Transverse colon (tissue), 4 donors: ENCODE results near the gene MARCKSL1. TPM values are rescaled to one million over a fixed set of nuclear protein-coding genes. Genes with fewer than 3 reads are reported as not detected.

ENCODE experiments used
- DNase-seq: peaks from one replicate; pipeline ENCODE4 v3.0.0-alpha.2; 2019
- H3K27ac ChIP-seq, 4 donors: fragments of 200-600 bp; sonication (generic); 2 replicates each; pipeline ENCODE4 v1.5.1; 2016 to 2018; ENCODE audit warnings: inconsistent platforms in 4 of 4
- H3K27me3 ChIP-seq: fragments of 200-600 bp; sonication (generic); 2 replicates; pipeline ENCODE4 v1.5.1; 2017; ENCODE audit warnings: inconsistent platforms
- H3K36me3 ChIP-seq, 4 donors: fragments of 200-600 bp; sonication (generic); 2 replicates each; pipeline ENCODE4 v1.5.1; 2017 to 2019; ENCODE audit warnings: inconsistent platforms in 4 of 4
- H3K4me1 ChIP-seq, 4 donors: fragments of 200-600 bp; sonication (generic); 2 replicates each; pipeline ENCODE4 v1.5.1; 2017 to 2020; ENCODE audit warnings: inconsistent platforms in 4 of 4
- H3K4me3 ChIP-seq, 4 donors: fragments of 200-600 bp; sonication (generic); 1 replicate in 1 of 4; 2 replicates in 3 of 4; pipeline versions ENCODE4 v1.5.1 to v1.6.1; 2017 to 2019; ENCODE audit warnings: inconsistent platforms in 4 of 4
- H3K9me3 ChIP-seq, 2 donors: fragments of 200-600 bp; sonication (generic); 2 replicates each; pipeline ENCODE4 v1.5.1; 2017 to 2019; ENCODE audit warnings: inconsistent platforms in 2 of 2
- EP300 ChIP-seq: sonication (generic); formaldehyde crosslinking; IDR thresholded peaks from one replicate; pipeline ENCODE4 v1.6.1; 2017; ENCODE audit warnings: antibody characterized with exemption, low read depth
- POLR2A ChIP-seq: fragments of 450-650 bp; IDR thresholded peaks from one replicate; pipeline ENCODE4 v1.6.1; 2016; ENCODE audit warnings: antibody characterized with exemption, mild to moderate bottlenecking, moderate library complexity
- POLR2AphosphoS5 ChIP-seq, 3 donors: sonication (generic); formaldehyde crosslinking; IDR thresholded peaks; one replicate each; pipeline ENCODE4 v1.6.1; 2016; ENCODE audit warnings: antibody characterized with exemption in 3 of 3
- WGBS, 2 donors: methylation state at CpG; one replicate each; pipeline ENCODE4 v1.1.5; 2018; ENCODE audit warnings: low coverage in 1 of 2; 5-methylcytosine and 5-hydroxymethylcytosine counted together
- in situ Hi-C, 4 donors: fragments of 200-750 bp; cut with MboI; loops; one replicate each; pipeline versions ENCODE4 v1.15.0 to v1.15.1; 2017; ENCODE audit warnings: low sequenced_read_pairs in 3 of 4, low pct_ligation_motif_present in 1 of 4, low pct_unique_long_range_greater_than_20kb in 1 of 4
- intact Hi-C: fragments of 100-400 bp; cut with DNase I; formaldehyde crosslinking; loops from one replicate; pipeline ENCODE4 v1.15.1; 2023; ENCODE audit warnings: low total_unique reads
- total RNA-seq, 4 donors: library from RNA; depleted of rRNA; stranded (reverse); fragments of >200 nt; gene quantifications; one replicate each; pipeline ENCODE4 v1.1.0, GENCODE V29; 2016
- TF ChIP-seq, protein P1 (sequence below), 5 experiments: fragments of 200-600 bp in 3 of 5; fragments of 450-650 bp in 2 of 5; sonication (generic) in 3 of 5; IDR thresholded peaks; 1 replicate in 2 of 5; 2 replicates in 3 of 5; pipeline ENCODE4 v1.5.1; 2016 to 2017; ENCODE audit warnings: antibody characterized with exemption in 5 of 5, inconsistent platforms in 3 of 5, mild to moderate bottlenecking in 2 of 5, moderate library complexity in 1 of 5

MARCKSL1 gene
- total RNA-seq, 4 donors from 2014 or later, result 40.0 to 62.8 (median 53.0) TPM

DNA sequence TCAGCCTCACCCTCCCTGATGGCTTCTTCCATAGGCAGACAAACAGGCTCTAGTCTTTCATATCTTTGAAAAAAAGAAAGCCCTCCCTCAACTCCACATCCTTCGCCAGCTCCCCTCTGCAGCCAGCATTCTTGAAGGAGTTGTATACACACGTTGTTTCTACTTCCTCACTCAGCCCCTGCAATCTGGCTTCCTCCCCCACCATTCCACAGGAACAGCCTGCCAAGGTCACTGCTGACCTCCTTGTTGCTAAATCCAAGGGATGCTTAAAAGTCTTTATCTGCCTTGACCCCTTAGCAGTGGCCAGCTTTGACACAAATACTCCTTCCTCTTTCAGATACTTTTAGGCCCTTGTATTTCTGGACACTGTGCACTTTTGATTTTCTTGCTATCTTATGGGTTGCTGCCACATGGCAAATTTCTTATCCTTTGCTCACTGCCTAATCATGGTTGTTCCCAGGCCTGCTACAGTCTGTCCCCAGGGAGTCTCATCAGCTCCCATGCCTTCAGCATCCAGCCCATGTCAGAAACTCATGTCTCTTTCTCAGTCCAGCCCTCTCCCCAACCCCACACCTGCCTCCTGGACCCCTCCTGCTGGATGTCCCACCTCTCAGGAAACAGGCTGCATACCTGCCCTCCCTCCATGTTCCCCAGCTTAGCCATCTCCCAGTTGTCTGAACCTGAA, 18.0 kb upstream of the MARCKSL1 start:
- in situ Hi-C loops, result no loop called here
- no peaks in the 10 kb centered on the region for H3K9me3 ChIP-seq
- no peaks in the 10 kb centered on the region for H3K27me3 ChIP-seq
- H3K4me3 ChIP-seq, result no peak overlapping the region
- H3K4me1 ChIP-seq, result peaks cover 15 to 27% (median 16%) of the 10 kb centered on the region in 4 donors
- TF ChIP-seq POLR2AphosphoS5 (IDR thresholded peaks at IDR 0.05) (peak in 1 of 3 donors; percentile 20), POLR2A (no peak)
- 42 to 46% methylated on average over 2 of the region's 2 CpGs for WGBS, 2 donors
- no peak for DNase-seq
- peak overlapping the region in 3 of 4 donors; percentile 16 to 92 (median 17) for H3K27ac ChIP-seq
- intact Hi-C loops, result no loop called here
- H3K36me3 ChIP-seq, result no peaks in the 10 kb centered on the region

DNA sequence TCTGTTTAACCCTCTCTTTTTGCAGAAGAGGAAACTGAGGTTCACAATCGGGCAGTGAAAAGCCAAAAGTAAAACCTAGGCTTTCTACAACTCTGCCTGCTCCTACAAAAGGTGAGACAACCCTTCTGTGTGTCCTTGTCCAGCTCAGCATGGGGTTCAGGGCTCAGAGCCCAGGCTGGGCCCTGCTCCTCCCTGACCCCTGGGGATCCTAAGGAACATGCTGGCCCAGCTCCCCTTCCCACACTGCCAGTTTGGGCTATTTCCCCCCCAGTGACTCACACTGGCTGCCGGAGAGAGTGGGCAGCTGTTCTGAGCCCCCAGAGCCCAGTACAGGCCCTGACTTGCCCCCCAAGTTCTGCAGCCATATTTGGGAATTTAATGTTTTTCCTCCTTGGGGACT, 17.4 kb upstream of the MARCKSL1 start:
- H3K4me3 ChIP-seq, result no peak overlapping the region
- no peak for TF ChIP-seq POLR2A
- TF ChIP-seq, protein P1, sequence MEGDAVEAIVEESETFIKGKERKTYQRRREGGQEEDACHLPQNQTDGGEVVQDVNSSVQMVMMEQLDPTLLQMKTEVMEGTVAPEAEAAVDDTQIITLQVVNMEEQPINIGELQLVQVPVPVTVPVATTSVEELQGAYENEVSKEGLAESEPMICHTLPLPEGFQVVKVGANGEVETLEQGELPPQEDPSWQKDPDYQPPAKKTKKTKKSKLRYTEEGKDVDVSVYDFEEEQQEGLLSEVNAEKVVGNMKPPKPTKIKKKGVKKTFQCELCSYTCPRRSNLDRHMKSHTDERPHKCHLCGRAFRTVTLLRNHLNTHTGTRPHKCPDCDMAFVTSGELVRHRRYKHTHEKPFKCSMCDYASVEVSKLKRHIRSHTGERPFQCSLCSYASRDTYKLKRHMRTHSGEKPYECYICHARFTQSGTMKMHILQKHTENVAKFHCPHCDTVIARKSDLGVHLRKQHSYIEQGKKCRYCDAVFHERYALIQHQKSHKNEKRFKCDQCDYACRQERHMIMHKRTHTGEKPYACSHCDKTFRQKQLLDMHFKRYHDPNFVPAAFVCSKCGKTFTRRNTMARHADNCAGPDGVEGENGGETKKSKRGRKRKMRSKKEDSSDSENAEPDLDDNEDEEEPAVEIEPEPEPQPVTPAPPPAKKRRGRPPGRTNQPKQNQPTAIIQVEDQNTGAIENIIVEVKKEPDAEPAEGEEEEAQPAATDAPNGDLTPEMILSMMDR (IDR thresholded peaks at IDR 0.05), result no peak
- no peak for TF ChIP-seq EP300
- no peak for TF ChIP-seq POLR2AphosphoS5 (IDR thresholded peaks at IDR 0.05)
- H3K4me1 ChIP-seq, result peaks cover 15 to 27% (median 16%) of the 10 kb centered on the region in 4 donors
- no peaks in the 10 kb centered on the region for H3K9me3 ChIP-seq
- in situ Hi-C loops (no loop called here), intact Hi-C loops (no loop called here)
- no peaks in the 10 kb centered on the region for H3K27me3 ChIP-seq
- no peaks in the 10 kb centered on the region for H3K36me3 ChIP-seq
- no peak for DNase-seq
- 78% methylated on average over 2 of the region's 2 CpGs; no CpG with 5 or more reads in 1 of the 2 donors for WGBS, 2 donors
- H3K27ac ChIP-seq, result peak overlapping the region in 3 of 4 donors; percentile 16 to 92 (median 17)

DNA sequence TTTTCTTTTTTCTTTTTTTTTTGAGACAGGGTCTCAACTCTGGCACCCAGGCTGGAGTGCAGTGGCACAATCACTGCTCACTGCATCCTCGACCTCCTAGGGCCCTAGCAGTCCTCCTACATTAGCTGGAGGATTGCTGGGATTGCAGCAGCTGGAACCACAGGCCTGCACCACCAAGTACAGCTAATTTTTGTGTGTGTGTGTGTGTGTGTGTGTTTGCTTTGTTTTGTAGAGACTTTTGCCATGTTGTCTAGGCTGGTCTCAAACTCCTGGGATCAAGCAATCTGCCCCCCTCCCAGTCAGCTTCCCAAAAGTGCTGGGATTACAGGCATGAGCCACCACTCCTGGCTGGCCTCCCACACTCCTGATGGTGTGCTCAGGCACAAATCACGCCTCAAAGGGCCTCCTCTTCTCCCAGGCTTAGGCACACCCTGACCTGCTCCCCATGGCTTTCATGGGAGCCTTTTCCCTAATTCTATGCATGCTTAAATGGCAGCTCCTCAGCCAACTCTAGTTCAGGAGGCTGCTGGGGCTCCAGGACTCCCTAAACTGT, 16.9 kb upstream of the MARCKSL1 start:
- no peak for DNase-seq
- Histone ChIP-seq H3K27ac (peak overlapping the region in 3 of 4 donors; percentile 17 to 94 (median 92)), H3K4me3 (no peak overlapping the region), H3K36me3 (no peaks in the 10 kb centered on the region), H3K27me3 (no peaks in the 10 kb centered on the region), H3K9me3 (no peaks in the 10 kb centered on the region), H3K4me1 (peaks cover 15 to 27% (median 16%) of the 10 kb centered on the region in 4 donors)
- WGBS, 2 donors, result 76% methylated on average over 2 of the region's 2 CpGs; no CpG with 5 or more reads in 1 of the 2 donors
- TF ChIP-seq POLR2AphosphoS5 (IDR thresholded peaks at IDR 0.05) (no peak), EP300 (no peak), POLR2A (no peak)
- TF ChIP-seq, protein P1 (IDR thresholded peaks at IDR 0.05), result no peak
- in situ Hi-C loops (no loop called here), intact Hi-C loops (no loop called here)

DNA sequence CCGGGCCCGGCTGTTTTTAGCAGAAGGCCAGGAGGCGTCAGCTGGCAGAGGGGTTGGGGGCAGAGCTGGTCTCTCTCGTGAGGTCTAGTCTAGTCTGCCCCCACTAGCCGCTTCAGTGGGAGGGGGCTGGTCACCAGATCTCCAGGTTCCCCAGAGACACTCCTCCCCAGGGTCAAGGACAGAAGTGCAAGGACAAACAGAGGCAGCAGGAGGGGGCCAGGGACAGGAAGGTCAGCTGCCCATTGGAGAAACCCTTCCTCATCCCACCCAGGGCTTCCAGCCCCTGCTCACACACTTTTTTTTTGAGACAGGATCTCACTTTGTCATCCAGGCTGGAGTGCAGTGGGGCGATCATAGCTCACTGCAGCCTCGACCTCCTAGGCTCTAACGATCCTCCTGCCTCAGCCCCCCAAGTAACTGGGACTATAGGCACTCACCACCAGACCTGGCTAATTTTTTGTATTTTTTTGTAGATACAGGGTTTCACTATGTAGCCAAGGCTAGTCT, 16.3 kb upstream of the MARCKSL1 start:
- Histone ChIP-seq H3K36me3 (no peaks in the 10 kb centered on the region), H3K9me3 (no peaks in the 10 kb centered on the region)
- intact Hi-C loops, result no loop called here

More for the DNA sequence above, 16.3 kb upstream of the MARCKSL1 start:
- TF ChIP-seq, protein P1 (IDR thresholded peaks at IDR 0.05), result no peak
- TF ChIP-seq POLR2AphosphoS5 (IDR thresholded peaks at IDR 0.05), result no peak
- no peak for TF ChIP-seq POLR2A
- no peak for TF ChIP-seq EP300
- Histone ChIP-seq H3K4me3 (peak overlapping the region; percentile 49 to 78 (median 72)), H3K4me1 (peaks cover 15 to 27% (median 16%) of the 10 kb centered on the region in 4 donors), H3K27ac (peak overlapping the region; percentile 89 to 94 (median 92)), H3K27me3 (no peaks in the 10 kb centered on the region)
- DNase-seq, result no peak
- 54 to 90% methylated on average over 3 to 8 of the region's 8 CpGs for WGBS, 2 donors
- in situ Hi-C loops, result no loop called here
